Parathyroid adenoma (tissue), 2 donors: Measurements from ENCODE around the gene RAPSN.
A peak's percentile ranks its signal among the peaks of the same experiment; 100 is the strongest.

ENCODE experiments used
- H2AFZ ChIP-seq: fragments of 300-600 bp; sonication (generic); one replicate; pipeline ENCODE4 v1.7.0; 2017; ENCODE audit warnings: antibody characterized with exemption, mild to moderate bottlenecking
- H3K27ac ChIP-seq: fragments of 300-600 bp; sonication (generic); one replicate; pipeline ENCODE4 v1.7.0; 2017
- H3K27me3 ChIP-seq: fragments of 300-600 bp; sonication (generic); one replicate; pipeline ENCODE4 v1.7.0; 2017; ENCODE audit warnings: low read length; ENCODE audit not compliant: control insufficient read depth, insufficient read depth
- H3K36me3 ChIP-seq: fragments of 300-600 bp; sonication (generic); one replicate; pipeline ENCODE4 v1.7.0; 2017; ENCODE audit warnings: low read length; ENCODE audit not compliant: control insufficient read depth, insufficient read depth
- H3K4me1 ChIP-seq: fragments of 300-600 bp; sonication (generic); one replicate; pipeline ENCODE4 v1.7.0; 2017; ENCODE audit warnings: control low read depth
- H3K4me2 ChIP-seq: fragments of 300-600 bp; sonication (generic); one replicate; pipeline ENCODE4 v1.7.0; 2017; ENCODE audit warnings: low read length
- H3K4me3 ChIP-seq: fragments of 300-600 bp; sonication (generic); one replicate; pipeline ENCODE4 v1.7.0; 2017; ENCODE audit warnings: low read depth, low read length
- H3K79me2 ChIP-seq: fragments of 300-600 bp; sonication (generic); one replicate; pipeline ENCODE4 v1.7.0; 2017; ENCODE audit warnings: control low read depth
- H3K9ac ChIP-seq: fragments of 300-600 bp; sonication (generic); one replicate; pipeline ENCODE4 v1.7.0; 2017; ENCODE audit warnings: mild to moderate bottlenecking
- H3K9me3 ChIP-seq: fragments of 300-600 bp; sonication (generic); one replicate; pipeline ENCODE4 v1.7.0; 2017; ENCODE audit warnings: low read length; ENCODE audit not compliant: control insufficient read depth
- CTCF ChIP-seq: fragments of 300-600 bp; sonication (generic); IDR thresholded peaks from one replicate; pipeline ENCODE4 v1.7.0; 2017; ENCODE audit warnings: antibody characterized with exemption, mild to moderate bottlenecking
- donor health status: primary hyperparathyroidism.

The RAPSN gene

GRCh38 chr11:47413351-47413750, 35.6 kb downstream of the RAPSN start:
- Histone ChIP-seq H2AFZ (no peak overlapping the region), H3K36me3 (no peaks in the 10 kb centered on the region), H3K27me3 (no peaks in the 10 kb centered on the region), H3K79me2 (no peaks in the 10 kb centered on the region), H3K4me3 (no peak overlapping the region), H3K27ac (no peak overlapping the region), H3K9ac (no peak overlapping the region), H3K4me2 (no peak overlapping the region), H3K4me1 (peaks cover 3% of the 10 kb centered on the region), H3K9me3 (no peaks in the 10 kb centered on the region)
- no peak for TF ChIP-seq CTCF

DNA sequence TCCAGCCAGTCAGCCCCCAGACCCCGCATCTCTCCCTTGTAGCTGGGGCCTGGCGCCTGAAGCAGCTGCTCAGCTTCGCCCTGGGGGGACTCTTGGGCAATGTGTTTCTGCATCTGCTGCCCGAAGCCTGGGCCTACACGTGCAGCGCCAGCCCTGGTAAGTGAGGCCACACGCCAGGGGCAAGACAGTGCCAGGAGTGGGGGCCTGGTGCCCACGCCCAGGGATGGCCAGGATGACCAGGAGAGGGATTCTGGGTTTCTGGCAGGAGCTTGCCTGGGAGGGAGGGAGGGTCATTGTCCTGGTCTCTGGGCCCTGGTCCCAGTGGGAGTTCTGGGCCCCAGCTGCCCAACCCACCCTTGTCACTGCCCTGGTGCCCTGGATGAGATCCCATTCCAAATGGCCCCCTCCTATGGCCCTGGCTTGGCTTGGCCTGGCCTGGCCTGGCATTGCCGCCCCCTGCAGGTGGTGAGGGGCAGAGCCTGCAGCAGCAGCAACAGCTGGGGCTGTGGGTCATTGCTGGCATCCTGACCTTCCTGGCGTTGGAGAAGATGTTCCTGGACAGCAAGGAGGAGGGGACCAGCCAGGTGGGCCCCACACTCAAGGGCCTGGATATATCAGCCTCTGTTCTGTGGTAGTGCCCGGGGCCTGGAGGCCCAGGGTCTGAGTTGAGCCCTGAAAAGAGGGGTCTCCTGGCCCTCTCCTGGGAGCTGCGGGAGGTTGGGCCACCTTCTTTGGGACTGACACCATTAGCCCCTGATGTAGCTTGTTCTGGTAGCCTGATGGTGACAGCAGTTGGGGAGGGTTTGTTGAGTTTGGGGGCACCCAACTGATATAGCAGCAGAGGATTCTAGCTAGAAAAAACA, 36.8 kb downstream of the RAPSN start:
- Histone ChIP-seq H3K4me1 (peaks cover 8% of the 10 kb centered on the region), H3K36me3 (no peaks in the 10 kb centered on the region), H3K27me3 (no peaks in the 10 kb centered on the region), H3K27ac (no peak overlapping the region), H3K4me2 (no peak overlapping the region), H3K79me2 (no peaks in the 10 kb centered on the region), H3K9me3 (no peaks in the 10 kb centered on the region), H3K4me3 (no peak overlapping the region), H2AFZ (no peak overlapping the region), H3K9ac (no peak overlapping the region)
- TF ChIP-seq CTCF, result peak; percentile 49

GRCh38 chr11:47410370-47411264, 38.3 kb downstream of the RAPSN start:
- Histone ChIP-seq H3K4me2 (no peak overlapping the region), H3K9ac (no peak overlapping the region), H3K36me3 (no peaks in the 10 kb centered on the region), H3K79me2 (no peaks in the 10 kb centered on the region), H3K4me3 (no peak overlapping the region), H3K27ac (no peak overlapping the region), H2AFZ (no peak overlapping the region), H3K9me3 (no peaks in the 10 kb centered on the region), H3K27me3 (no peaks in the 10 kb centered on the region), H3K4me1 (peaks cover 11% of the 10 kb centered on the region)
- TF ChIP-seq CTCF, result no peak

DNA sequence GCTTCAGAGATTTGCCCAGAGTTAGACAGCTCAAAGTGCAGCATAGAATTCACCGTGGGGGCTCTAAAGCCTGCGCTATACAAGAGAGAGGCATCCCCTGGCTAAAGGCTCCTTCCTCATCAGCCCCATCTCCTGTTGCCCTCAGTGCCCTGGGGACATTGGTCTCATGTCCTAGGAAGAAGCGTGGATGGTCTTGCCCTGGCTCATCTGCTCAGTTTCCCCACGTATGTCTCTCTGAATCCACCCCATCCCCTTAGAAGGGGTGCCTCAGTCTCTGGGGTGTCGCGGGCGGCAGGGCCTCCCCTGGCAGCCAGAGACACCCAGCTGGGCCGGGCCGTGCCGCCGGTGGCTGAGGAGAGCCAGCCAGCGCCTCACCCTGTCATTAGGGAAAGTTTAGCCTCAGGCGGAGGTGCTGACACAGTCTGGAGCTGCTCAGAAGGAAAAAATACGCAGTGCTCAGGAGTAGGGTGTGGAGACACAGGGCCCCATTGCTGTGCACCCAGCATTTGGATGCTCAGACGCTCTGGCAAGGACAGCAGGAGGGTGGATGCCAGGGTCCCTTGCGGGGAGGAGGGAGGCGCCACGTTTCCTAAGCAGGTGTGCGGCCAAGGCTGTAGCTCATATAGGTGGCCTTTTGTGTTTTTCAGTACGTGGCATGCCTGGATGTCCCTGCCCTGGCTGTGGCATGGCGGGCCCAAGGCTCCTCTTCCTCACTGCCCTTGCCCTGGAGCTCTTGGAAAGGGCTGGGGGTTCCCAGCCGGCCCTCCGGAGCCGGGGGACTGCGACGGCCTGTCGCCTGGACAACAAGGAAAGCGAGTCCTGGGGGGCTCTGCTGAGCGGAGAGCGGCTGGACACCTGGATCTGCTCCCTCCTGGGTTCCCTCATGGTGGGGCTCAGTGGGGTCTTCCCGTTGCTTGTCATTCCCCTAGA, 39.2 kb downstream of the RAPSN start:
- H2AFZ ChIP-seq, result no peak overlapping the region
- H3K4me2 ChIP-seq, result peak overlapping the region; percentile 91
- no peaks in the 10 kb centered on the region for H3K36me3 ChIP-seq
- peaks cover 11% of the 10 kb centered on the region for H3K4me1 ChIP-seq
- H3K4me3 ChIP-seq, result peak overlapping the region; percentile 67
- TF ChIP-seq CTCF, result no peak
- H3K9me3 ChIP-seq, result no peaks in the 10 kb centered on the region
- no peaks in the 10 kb centered on the region for H3K27me3 ChIP-seq
- H3K79me2 ChIP-seq, result no peaks in the 10 kb centered on the region
- H3K27ac ChIP-seq, result peak overlapping the region; percentile 71
- H3K9ac ChIP-seq, result no peak overlapping the region
